GM21528 (cell line): ENCODE data around the gene ATP1B2.
"Not testable (repeated sequence)": the region's sequence is repeated elsewhere in the genome, so short reads cannot be mapped to it uniquely, and the experiment has no call there.

Experiments
- ATAC-seq: cut with Tn5 transposase; IDR thresholded peaks from one replicate; pipeline ENCODE4 v1.9.1; 2021; ENCODE audit warnings: mild to moderate bottlenecking, moderate library complexity; ENCODE audit not compliant: unreplicated experiment, low FRiP score

ATP1B2 gene

GRCh38 chr17:7633093-7633492 lies 17.6 kb upstream of the ATP1B2 start:
- no peak for ATAC-seq

- no peak for ATAC-seq
Observed at GRCh38 chr17:7634384-7634783, 16.3 kb upstream of the ATP1B2 start.

DNA sequence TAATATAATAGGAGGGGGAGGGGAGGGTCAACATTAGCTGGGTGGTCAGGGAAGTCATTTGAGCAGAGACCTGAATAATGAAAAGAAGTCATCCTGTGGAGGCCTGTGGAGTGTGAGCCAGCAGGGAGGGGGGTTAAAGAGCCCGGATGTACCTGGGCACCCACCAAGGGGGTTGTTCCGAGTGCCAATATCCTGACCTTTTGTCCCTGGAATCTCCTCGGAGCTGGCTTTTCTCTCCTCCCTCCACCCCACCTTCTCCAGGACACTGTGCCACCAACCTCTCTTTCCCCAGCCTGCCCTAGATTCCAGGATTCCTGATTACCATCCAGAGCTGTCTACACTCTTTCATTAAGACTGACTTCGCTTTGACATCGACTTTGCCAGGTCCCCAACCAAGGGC lies 14.6 kb upstream of the ATP1B2 start:
- ATAC-seq, result no peak

DNA sequence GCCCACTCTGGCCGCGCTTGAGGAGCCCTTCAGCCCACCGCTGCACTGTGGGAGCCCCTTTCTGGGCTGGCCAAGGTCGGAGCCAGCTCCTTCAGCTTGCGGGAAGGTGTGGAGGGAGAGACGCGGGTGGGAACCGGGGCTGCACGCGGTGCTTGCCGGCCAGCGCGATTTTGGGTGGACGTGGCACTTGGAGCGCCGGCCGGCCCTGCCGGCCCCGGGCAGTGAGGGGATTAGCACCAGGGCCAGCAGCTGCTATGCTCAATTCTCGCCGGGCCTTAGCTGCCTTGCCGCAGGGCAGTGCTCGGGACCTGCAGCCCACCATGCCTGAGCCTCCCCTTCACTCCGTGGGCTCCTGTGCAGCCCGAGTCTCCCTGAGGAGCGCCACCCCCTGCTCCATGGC lies 9.9 kb upstream of the ATP1B2 start:
- ATAC-seq, result no peak

DNA sequence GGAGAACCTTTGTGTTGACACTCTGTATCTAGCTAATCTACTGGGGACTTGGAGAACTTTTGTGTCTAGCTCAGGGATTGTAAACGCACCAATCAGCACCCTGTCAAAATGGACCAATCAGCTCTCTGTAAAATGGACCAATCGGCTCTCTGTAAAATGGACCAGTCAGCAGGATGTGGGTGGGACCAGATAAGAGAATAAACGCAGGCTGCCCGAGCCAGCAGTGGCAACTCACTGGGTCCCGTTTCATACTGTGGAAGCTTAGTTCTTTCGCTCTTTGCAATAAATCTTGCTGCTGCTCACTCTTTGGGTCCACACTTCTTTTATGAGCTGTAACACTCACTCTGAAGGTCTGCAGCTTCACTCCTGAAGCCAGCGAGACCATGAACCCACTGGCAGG lies 9.1 kb upstream of the ATP1B2 start:
- not testable (repeated sequence) for ATAC-seq

DNA sequence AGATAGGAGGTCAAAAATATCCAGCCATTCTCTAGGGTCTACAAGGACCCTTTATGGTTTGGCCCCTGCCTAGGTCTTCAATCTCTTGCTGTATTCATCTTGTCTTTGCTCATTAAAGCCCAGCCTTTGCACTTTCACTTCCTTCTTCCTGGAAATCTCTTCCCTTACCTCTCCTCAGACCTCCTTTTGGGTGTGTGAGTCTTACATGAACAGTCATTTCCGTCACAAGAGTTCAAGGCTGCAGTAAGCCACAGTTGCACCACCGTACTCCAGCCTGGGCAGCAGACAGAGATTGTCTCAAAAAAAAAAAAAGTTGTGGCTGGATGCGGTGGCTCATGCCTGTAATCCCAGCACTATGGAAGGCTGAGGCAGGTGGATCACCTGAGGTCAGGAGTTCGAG lies 6.0 kb upstream of the ATP1B2 start:
- ATAC-seq, result no peak

GRCh38 chr17:7646457-7646856 lies 4.3 kb upstream of the ATP1B2 start:
- no peak for ATAC-seq

GRCh38 chr17:7647018-7647417 lies 3.7 kb upstream of the ATP1B2 start:
- ATAC-seq, result no peak

- no peak for ATAC-seq
Observed at GRCh38 chr17:7651097-7651664, 455 bp downstream of the ATP1B2 start.

- no peak for ATAC-seq
Observed at GRCh38 chr17:7651665-7652387, 1.1 kb downstream of the ATP1B2 start.

DNA sequence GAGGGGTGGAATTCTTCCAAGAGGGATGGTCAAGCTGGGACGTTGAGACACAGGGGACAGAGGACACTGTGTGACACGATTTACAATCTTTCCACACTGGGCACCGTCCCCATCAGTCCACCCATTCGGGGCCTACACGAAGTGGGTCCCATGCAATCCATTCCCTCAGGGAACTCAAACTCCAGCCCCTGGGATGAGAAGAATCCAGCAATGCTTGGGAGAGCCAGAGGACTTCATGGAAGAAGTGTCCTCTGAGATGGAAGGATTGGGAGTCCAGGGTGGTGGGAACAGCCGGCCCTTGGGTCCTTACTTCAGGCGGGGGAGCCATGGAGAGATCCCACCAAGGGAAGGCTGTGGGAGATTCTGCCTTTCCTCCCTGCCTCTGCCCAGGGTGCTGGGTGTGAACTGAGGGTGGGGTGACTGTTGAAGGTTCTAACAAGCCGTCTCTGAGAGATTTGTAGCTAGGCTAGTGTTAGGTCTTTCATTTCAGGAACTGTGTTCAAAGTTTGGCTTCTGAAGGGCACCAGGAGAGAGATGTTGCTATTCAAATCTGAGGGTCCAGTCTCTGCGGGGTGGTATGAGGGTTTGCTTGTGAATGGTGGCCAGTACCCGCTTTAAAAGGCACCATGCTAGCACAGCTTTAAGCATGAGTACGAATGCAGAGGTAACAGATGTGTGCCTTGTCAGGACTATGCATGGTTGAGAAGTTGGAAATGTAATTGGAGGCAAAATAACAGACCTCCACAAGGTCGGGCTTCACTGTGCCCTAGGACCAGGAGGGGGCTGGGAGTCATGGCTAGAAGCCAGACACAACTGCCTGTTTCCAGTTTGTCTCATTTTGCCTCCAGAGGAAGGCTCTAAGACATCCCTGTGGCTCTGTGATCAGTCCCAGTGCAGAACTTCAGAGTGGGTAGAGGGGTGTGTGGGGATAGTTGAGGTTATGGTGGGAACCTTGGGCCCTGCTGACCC lies 1.9 kb downstream of the ATP1B2 start:
- no peak for ATAC-seq

DNA sequence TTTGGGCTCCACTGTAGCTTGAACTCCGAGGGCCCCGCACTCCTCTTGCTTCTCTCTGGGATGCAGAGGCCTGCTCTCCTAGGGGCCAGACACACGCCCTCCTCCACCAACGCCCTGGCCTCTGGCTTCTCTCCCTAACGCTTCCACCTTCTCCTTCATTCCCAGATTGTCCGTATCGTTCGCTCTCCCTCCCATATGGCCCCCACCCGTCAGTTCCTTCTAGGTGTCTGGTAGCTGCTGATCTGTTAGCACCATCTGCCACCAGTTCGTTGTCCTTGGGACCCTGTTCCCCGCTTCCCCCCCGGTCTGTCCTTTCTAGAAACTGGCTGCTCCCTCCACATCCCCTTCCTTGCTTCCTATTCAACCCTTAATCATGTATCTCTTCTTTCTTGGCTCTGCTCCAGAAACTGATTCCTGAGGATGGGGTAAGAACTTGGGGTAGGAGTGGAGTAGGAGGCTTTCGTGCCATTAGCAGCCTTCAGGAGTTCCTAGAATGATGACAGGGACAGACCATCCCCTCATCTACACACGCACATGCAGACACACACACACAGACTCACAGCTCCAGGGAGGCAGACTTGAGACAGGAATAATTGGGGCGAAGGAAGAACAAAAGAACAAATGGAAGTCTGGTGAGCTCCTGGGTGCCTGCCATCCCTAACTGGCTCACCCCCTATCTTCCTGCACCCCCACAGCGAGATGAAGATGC lies 4.3 kb downstream of the ATP1B2 start:
- ATAC-seq, result no peak

GRCh38 chr17:7655541-7655840 lies 4.8 kb downstream of the ATP1B2 start:
- no peak for ATAC-seq

GRCh38 chr17:7656958-7657609 lies 6.4 kb downstream of the ATP1B2 start:
- no peak for ATAC-seq

DNA sequence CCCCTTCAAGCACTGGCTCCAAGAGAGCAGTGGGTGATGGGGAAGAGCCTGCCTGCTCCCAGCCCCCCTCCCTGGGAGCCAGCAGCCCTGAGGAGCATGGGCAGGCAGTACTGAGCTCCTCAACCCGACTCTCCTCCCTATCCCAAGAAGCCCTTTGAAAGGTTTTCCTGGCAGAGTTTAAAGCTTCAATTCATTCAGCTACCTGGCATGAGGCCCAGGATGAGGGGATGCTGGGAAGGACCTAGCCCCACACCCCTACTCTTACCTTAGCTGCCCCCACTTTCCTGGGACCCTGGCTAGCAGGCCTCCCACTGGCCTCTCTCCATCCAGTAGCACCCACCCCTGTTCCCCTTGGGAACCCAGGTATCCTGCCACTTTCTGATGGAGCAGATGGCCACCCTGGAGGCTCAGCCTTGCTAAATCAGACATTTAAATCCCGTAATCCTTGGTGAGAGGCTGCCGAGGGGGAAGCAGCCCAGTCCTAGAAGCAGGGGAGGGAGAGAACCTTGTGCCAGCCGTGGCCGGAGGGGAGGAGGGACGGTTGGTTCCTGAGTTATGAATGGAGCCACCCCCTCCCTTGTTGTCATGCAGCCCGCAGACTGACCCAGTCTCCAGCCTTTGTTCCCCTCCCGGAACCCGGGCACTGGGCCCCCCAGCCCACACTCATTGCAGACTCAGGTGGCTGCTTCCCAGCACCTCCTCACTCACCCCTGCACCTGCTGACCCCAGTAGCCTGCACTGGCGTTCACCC lies 17.1 kb downstream of the ATP1B2 start:
- no peak for ATAC-seq

DNA sequence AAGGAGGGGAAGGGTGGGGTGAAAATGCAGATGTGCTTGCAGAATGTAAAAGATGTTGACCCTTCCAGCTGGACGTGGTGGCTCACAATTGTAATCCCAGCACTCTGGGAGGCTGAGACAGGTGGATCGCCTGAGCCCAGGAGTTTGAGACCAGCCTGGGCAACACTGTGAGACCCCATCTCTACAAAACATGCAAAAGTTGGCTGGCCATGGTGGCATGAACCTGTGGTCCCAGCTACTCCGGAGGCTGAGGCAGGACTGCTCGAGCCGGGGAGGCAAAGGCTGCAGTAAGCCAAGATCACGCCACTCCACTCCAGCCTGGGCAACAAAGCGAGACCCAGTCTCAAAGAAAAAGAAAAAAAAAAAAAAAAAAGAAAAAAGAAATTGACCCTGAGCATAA lies 17.8 kb downstream of the ATP1B2 start:
- no peak for ATAC-seq

GRCh38 chr17:7673239-7673638 lies 22.5 kb downstream of the ATP1B2 start:
- ATAC-seq, result no peak

GRCh38 chr17:7674934-7675333 lies 24.2 kb downstream of the ATP1B2 start:
- ATAC-seq, result no peak

DNA sequence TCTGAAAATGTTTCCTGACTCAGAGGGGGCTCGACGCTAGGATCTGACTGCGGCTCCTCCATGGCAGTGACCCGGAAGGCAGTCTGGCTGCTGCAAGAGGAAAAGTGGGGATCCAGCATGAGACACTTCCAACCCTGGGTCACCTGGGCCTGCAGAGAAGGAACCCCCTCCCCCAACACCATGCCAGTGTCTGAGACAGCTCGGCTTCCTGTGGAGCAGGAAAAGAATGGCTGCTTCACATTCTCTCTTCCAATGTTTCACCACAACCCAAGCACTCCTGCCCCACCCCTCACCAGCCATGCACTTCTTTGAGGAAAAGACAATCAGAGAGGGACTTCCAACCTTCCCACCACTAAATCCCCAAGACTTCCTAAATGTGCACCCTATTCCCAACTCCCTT lies 25.8 kb downstream of the ATP1B2 start:
- no peak for ATAC-seq
